CD4-positive, alpha-beta T cell treated with Interleukin-17A for 1 hour (primary cell): ENCODE data around the gene HCRTR2.
"Not testable (repeated sequence)": the region's sequence is repeated elsewhere in the genome, so short reads cannot be mapped to it uniquely, and the experiment has no call there.

Source experiments
- DNase-seq: peaks from one replicate; pipeline ENCODE4 v3.0.0-alpha.2; 2020

The HCRTR2 gene

GRCh38 chr6:55174211-55175026 is at the start of gene HCRTR2:
TSS of gene HCRTR2 (plus strand) at chr6:55174515. CDS start at chr6:55174588, 73 bp downstream.
- DNase-seq, result no peak

- no peak for DNase-seq
These were observed 43.5 kb upstream of the HCRTR2 start for GRCh38 chr6:55130806-55131324.

- no peak for DNase-seq
These were observed 42.7 kb upstream of the HCRTR2 start for GRCh38 chr6:55131616-55132015.

DNA sequence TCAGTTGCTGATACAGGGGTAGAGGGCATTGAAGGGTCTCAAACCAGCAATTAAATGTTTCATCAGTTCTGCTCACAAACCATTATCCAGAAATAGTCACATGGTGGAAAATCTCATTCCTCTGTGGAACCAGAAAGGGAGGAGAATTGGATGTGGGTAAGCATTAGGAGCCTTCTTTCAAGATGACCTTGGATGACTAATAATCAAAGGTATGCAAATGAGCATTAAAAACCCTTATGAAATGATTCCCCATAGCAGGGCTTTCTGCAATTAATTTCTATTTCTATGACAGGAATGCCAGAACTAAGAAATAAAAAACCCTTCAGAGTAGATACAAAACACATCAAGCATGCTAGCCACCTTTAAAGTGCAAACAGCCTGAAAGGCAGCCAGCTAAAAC is 37.4 kb upstream of the HCRTR2 start:
- DNase-seq, result no peak

DNA sequence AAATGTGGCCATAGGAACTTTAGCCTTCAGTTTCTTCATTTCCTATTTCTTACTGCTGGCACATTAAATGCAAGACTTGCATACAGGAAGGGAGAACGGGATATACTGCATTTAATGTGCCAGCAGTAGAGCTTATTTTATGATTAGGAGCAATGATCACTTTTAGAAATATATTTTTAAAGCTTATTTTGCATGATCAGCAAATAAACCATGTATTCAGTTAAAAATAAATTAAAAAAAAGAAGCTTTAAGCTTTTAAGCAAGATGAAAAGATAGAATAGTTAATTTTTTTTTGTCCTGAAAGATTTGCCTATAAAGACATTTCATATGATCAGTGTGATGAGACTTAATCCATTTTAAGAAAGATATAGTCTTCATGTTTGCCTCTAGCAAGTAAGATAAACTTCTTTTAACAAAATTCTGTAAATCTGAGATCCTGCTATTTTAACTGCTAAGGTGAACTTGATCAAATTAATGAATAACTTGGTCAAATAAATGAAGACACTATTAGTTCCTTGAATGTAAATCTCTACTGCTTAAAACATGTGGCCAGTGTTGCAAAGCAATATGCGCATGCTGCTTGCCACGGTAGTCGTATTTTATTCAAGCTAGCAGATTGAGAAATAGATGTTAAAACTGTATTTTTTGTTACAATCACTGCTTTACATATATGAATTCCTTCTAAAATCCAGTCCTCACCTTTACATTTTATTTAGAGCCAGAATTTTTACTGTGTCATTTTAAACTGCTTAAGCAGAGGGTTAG is 36.2 kb upstream of the HCRTR2 start:
- no peak for DNase-seq

DNA sequence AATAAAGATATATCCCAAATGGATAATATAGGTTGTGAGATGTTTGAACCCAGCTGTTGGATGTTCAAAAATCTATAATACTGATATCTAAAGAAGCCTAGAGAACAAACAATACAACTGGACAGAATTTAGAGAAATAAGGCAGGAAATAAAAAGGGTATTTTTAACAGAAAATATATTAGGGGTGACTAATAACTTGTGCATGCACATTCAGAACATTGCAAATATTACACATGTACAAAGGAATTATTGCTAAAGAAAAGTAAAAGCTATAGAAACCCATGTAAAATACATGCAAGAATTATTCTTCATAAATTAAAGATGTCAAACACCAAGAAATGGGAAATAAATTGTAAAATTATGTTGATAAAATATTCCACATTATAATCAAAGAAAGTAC is 32.7 kb upstream of the HCRTR2 start:
- no peak for DNase-seq

GRCh38 chr6:55142610-55143009 is 31.7 kb upstream of the HCRTR2 start:
- no peak for DNase-seq

- DNase-seq, result no peak
These were observed 21.0 kb upstream of the HCRTR2 start for GRCh38 chr6:55153284-55153683.

DNA sequence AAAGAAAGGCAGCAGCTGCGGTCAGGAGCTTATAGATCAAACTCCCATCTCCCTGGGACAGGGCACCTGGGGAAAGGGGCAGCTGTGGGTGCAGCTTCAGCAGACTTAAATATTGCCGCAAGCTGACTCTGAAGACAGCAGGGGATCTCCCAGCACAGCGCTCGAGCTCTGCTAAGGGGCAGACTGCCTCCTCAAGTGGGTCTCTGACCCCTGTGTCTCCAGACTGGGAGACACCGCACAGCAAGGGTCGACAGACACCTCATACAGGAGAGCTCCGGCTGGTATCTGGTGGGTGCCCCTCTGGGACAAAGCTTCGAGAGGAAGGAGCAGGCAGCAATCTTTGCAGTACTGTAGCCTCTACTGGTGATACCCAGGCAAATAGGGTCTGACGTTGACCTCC is 15.5 kb upstream of the HCRTR2 start:
- not testable (repeated sequence) for DNase-seq

DNA sequence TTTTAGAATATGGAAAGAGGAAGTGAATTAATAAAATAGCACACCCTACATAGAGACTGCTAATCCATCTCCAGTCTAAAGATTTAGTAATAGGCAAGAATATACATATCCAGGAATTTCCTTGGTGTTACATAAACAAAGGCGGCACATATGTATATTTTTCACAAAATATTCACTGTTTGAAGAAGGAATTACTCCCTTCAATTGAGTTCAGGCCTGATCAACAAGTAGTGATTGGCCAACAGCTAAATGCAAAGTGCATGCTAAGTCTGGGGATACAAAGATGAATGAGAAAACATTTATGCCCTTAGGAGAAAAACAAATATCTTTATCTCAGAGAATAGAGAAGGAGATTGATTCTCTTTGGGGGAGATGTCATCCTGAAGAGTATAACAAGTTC is 6.5 kb upstream of the HCRTR2 start:
- no peak for DNase-seq

GRCh38 chr6:55175078-55176049 is 1.0 kb downstream of the HCRTR2 start:
- no peak for DNase-seq

- no peak for DNase-seq
These were observed 2.6 kb downstream of the HCRTR2 start for GRCh38 chr6:55176958-55177357.

DNA sequence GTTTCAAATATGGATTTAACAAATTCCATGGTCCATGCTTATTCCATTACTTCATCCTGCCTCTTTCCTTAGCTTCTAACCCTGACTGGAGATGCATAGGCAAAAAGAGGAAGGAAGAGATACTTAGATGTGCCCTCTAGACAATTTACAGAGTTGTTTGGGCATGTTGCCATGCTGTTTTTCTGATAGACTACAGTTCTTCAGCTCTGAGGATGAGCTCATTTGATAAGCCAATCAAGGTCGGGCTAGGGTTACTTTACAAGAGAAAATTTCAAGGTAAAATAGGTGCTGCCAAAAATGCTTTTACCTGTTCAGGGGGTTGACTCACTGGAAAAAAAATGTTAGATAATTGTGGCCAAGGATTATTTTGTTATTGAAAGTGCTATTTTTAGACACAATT is 5.9 kb downstream of the HCRTR2 start:
- DNase-seq, result no peak

DNA sequence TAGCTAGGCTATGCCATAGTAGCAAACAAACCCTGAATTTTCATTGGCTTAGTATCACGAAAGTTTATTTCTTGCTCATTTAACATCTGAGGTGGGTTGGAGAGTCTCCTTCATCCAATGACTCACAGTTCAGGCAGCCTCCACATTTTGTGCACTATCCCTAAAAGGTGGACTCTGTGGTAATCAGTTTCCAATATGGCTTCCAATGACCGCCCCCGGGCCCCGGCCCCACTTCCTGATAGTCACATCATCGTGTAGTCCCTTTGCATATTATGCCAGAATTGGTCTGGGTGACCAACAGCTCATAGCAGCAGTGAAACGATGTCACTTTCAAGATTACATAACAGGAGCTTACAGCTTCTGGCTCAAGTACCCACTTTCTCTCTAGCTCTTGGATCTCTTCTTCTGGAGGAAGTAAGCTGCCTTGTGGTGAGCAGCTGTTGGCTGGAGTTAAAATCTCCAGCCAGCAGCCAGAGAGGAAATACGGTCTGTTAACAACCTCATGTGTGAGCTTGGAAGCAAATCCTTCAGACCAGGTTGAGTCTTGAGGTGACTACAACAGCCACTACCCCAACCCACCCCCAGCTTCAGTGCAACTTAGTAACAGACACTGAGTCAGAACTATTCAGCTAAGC is 7.8 kb downstream of the HCRTR2 start:
- DNase-seq, result no peak

DNA sequence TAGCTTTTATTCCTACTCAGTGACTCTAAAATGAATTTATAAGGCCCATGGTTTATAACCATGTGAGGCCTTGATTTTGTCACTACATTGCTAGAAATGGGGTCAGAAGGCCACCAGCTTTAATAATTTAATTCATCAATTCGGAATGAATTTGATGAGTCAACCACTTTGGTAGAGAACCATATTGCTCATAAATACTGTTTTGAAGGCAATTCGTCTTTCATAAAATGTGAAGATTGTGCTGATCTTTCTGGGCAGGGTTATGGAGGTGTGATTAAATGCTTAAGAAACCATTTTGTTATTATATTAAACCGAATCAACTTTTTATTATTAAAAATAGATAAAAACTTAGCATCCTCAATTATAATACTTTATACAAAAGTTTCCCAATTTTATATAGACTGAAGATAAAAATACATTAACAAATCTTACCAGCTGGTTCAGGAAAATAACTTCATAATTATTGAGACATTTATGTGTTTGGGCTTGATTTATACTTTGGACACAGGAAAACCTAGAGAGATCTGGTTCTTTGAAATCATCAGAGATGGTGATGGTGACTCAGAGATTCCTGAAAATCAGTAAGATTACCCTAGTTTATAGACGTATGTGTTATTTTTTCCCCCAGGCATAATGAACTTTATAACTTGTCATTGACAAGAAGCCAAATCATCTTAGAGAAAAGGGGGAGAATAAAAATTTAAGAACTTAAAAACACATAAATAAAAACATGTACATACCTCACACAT is 10.6 kb downstream of the HCRTR2 start:
- no peak for DNase-seq

DNA sequence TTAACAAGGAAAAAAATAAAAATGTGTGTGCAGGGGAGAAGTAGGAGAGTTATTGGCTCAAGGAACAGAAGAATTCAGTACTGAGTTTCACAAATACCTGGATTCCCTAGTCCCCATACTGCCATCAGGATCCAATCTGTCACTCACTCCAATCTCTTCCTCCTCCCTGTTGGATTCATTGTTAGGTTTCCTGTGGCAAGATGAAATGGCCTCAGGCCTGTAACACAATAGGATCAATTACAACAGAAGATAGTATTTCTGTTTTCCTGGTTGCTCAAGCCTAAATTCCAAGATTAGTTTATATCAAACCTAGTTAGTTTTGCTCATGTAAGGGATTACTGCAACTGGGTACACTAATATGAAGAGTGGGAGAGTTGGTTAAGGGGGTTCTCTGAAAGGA is 24.4 kb downstream of the HCRTR2 start:
- DNase-seq, result no peak

DNA sequence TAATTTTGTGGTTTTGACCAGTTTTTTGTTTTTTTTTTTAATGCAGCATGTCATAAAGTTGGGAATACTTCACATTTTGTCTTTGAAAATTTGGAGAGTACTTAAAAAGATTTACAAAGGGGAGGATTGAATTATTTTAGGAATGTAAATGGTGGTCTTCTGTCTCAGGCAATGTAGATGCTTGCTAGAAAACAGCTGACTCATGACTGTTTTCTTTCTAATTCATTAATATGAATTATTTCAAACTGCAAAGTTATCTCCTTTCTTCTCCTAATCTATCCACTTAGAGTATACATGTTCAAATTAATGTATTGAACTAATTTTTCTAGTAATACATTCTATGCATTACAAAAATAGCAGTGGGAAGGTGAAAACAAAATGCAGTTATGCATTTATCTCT is 24.9 kb downstream of the HCRTR2 start:
- no peak for DNase-seq

GRCh38 chr6:55208478-55209458 is 34.5 kb downstream of the HCRTR2 start:
- no peak for DNase-seq

- DNase-seq, result no peak
These were observed 36.6 kb downstream of the HCRTR2 start for GRCh38 chr6:55210952-55211351.

DNA sequence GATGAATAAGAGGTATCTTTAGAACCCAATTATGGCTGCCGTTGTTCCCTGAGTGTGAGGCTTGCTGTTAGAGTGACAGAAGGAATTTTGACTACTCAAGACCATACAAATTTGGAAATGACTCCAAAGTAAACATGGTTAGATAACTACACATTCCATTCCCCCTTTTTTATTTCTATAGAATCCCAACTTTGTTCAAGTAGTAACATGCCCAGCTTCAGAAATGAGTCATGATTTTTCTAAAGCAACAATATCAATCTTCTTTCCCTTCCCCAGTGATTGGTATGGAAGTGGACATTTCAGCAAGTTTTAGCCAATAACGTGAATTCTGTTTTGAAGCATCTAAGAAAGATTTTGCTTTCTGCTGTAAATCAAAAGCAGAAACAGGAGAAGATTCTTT is 37.8 kb downstream of the HCRTR2 start:
- DNase-seq, result no peak
